Activated CD8-positive, alpha-beta T cell treated with anti-CD3 and anti-CD28 coated beads for 36 hours (primary cell): ENCODE results near the gene ATP2A2. TPM values are rescaled to one million over a fixed set of nuclear protein-coding genes. Genes with fewer than 3 reads are reported as not detected.
A peak's percentile ranks its signal among the peaks of the same experiment; 100 is the strongest.

Experiments used
- ATAC-seq: fragments of 200-7000 bp; cut with Tn5 transposase; one replicate; pipeline ENCODE4 v1.10.0; 2021; ENCODE audit warnings: mild to moderate bottlenecking, moderate library complexity
- CTCF ChIA-PET: fragments of 350-600 bp; sonication (Branson Sonifier 250); formaldehyde crosslinking; loops from one replicate; lab custom pipeline; 2021; ENCODE audit warnings: antibody characterized with exemption; lab: Charles Lee
- POLR2A ChIA-PET: fragments of 350-600 bp; sonication (Branson Sonifier 250); formaldehyde crosslinking; loops from one replicate; lab custom pipeline; 2021; ENCODE audit warnings: antibody characterized with exemption; lab: Charles Lee
- DNase-seq: peaks from one replicate; pipeline ENCODE4 v3.0.0-alpha.2; 2020
- H3K27ac Mint-ChIP-seq: one replicate; pipeline ENCODE4 v1.8.0; 2021; ENCODE audit warnings: mild to moderate bottlenecking, mixed read lengths
- H3K27me3 Mint-ChIP-seq: one replicate; pipeline ENCODE4 v1.8.0; 2021; ENCODE audit warnings: mixed read lengths
- H3K36me3 Mint-ChIP-seq: one replicate; pipeline ENCODE4 v1.8.0; 2021; ENCODE audit warnings: low read depth, mixed read lengths
- H3K4me1 Mint-ChIP-seq: one replicate; pipeline ENCODE4 v1.8.0; 2021; ENCODE audit warnings: low read depth, mixed read lengths
- H3K4me3 Mint-ChIP-seq: one replicate; pipeline ENCODE4 v1.8.0; 2021; ENCODE audit warnings: mild to moderate bottlenecking, moderate library complexity, mixed read lengths
- H3K9me3 Mint-ChIP-seq: one replicate; pipeline ENCODE4 v1.8.0; 2021; ENCODE audit warnings: mixed read lengths
- intact Hi-C: fragments of 100-400 bp; cut with micrococcal nuclease; formaldehyde crosslinking; loops from one replicate; pipeline ENCODE4 v1.10.0; 2022
- total RNA-seq, 2 experiments: library from RNA; stranded (reverse); gene quantifications; one replicate each; pipeline ENCODE4 v1.2.3, GENCODE V29; 2021
- TF ChIP-seq, protein P1 (sequence below): fragments of 200-600 bp; IDR thresholded peaks from one replicate; pipeline ENCODE4 v1.8.0; 2022; ENCODE audit warnings: antibody characterized with exemption, mild to moderate bottlenecking

The ATP2A2 gene
- total RNA-seq, 2 experiments from 2014 or later, result 107 to 111 TPM

DNA sequence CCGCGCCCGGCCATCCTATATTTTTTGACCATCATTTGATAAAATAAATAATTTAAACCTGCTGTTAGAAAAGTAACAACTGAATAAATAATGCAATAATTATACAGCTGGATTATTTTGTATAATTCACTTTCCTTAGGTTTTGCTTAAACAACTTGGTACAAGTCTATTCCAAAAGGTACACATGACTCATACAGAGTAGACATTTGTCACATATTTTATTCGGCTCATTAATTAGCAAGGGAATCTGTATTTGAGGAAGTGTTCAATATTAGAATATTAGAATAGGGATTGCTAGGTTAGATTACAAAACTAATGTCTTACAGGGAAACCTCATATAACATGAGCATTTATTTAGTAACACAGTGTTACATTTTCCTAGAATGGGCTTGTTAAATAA is 48.7 kb downstream of the ATP2A2 start:
- intact Hi-C loops, result no loop called here
- Mint-ChIP-seq H3K27ac (no peak overlapping the region), H3K4me3 (no peak overlapping the region), H3K27me3 (no peaks in the 10 kb centered on the region), H3K36me3 (peaks cover 56% of the 10 kb centered on the region), H3K9me3 (no peaks in the 10 kb centered on the region), H3K4me1 (peaks cover 7% of the 10 kb centered on the region)
- ChIA-PET CTCF (interaction anchor here (1.0 to 1.2 kb wide), 3 partner anchors 10 to 102 kb away, joined by 3 read pairs; no protein-coding TSS in a partner anchor), POLR2A (interaction anchor here (0.6 kb wide), 2 partner anchors 36 to 852 kb away, joined by 3 read pairs; no protein-coding TSS in a partner anchor)
- DNase-seq (no peak), ATAC-seq (no peak)
- TF ChIP-seq, protein P1, sequence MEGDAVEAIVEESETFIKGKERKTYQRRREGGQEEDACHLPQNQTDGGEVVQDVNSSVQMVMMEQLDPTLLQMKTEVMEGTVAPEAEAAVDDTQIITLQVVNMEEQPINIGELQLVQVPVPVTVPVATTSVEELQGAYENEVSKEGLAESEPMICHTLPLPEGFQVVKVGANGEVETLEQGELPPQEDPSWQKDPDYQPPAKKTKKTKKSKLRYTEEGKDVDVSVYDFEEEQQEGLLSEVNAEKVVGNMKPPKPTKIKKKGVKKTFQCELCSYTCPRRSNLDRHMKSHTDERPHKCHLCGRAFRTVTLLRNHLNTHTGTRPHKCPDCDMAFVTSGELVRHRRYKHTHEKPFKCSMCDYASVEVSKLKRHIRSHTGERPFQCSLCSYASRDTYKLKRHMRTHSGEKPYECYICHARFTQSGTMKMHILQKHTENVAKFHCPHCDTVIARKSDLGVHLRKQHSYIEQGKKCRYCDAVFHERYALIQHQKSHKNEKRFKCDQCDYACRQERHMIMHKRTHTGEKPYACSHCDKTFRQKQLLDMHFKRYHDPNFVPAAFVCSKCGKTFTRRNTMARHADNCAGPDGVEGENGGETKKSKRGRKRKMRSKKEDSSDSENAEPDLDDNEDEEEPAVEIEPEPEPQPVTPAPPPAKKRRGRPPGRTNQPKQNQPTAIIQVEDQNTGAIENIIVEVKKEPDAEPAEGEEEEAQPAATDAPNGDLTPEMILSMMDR, result no peak

DNA sequence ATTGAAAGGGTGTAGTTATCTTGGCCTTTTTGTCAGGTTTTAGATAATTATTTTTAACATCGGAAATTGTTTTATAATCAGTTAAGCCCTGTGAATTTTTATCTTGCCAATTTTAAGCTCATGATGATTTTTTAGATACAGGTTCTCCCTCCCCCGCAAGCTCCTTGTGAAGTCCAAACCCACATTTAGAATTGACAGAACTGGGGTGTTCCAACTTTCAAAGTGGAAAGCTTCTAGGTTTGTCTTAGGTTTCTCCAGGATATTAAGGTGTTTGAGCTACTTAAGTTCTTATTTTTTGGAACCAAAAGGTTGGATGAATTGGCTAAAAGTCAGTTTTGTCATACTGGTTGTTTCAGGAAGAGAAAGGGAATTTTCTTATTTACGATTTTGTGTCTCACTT is 49.1 kb downstream of the ATP2A2 start:
- H3K4me3 Mint-ChIP-seq, result no peak overlapping the region
- ATAC-seq, result no peak
- no peak for DNase-seq
- H3K36me3 Mint-ChIP-seq, result peaks cover 57% of the 10 kb centered on the region
- H3K27me3 Mint-ChIP-seq, result no peaks in the 10 kb centered on the region
- peaks cover 7% of the 10 kb centered on the region for H3K4me1 Mint-ChIP-seq
- peak overlapping the region; percentile 49 for H3K27ac Mint-ChIP-seq
- no peaks in the 10 kb centered on the region for H3K9me3 Mint-ChIP-seq
- TF ChIP-seq, protein P1, result no peak
- ChIA-PET CTCF (interaction anchor here (1.0 to 1.2 kb wide), 3 partner anchors 9 to 101 kb away, joined by 3 read pairs; no protein-coding TSS in a partner anchor), POLR2A (interaction anchor here (0.6 kb wide), 1 partner anchor 852 kb away, joined by 3 read pairs; no protein-coding TSS in a partner anchor)
- intact Hi-C loops, result no loop called here

DNA sequence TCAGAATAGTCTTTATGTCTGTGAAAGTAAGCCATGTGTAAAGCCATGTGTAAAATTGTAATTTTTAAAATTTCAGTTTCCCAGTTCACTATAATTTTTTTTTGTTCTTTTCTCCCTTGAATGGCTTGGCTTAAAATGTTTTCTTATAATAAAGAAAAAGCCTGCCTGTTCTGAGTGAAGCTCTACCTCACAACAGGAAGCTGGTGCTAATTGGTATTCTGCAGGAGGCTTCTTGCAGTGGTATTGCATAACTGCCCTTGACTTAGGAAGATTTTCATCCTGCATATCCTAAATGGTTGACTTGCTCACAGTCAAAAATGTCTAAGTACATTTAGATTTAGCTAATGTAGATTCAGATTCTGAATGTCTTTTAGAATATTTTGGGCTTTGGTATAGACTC is 49.5 kb downstream of the ATP2A2 start:
- TF ChIP-seq, protein P1, result no peak
- H3K36me3 Mint-ChIP-seq, result peaks cover 61% of the 10 kb centered on the region
- ChIA-PET CTCF (interaction anchor here (0.9 to 1.2 kb wide), 5 partner anchors 9 to 101 kb away, joined by 3 read pairs; no protein-coding TSS in a partner anchor), POLR2A (interaction anchor here (0.6 kb wide), 1 partner anchor 853 kb away, joined by 3 read pairs; no protein-coding TSS in a partner anchor)
- no peak for DNase-seq
- H3K27me3 Mint-ChIP-seq, result no peaks in the 10 kb centered on the region
- peak overlapping the region; percentile 49 for H3K27ac Mint-ChIP-seq
- H3K4me3 Mint-ChIP-seq, result no peak overlapping the region
- intact Hi-C loops, result no loop called here
- peaks cover 7% of the 10 kb centered on the region for H3K4me1 Mint-ChIP-seq
- H3K9me3 Mint-ChIP-seq, result no peaks in the 10 kb centered on the region
- ATAC-seq, result no peak

DNA sequence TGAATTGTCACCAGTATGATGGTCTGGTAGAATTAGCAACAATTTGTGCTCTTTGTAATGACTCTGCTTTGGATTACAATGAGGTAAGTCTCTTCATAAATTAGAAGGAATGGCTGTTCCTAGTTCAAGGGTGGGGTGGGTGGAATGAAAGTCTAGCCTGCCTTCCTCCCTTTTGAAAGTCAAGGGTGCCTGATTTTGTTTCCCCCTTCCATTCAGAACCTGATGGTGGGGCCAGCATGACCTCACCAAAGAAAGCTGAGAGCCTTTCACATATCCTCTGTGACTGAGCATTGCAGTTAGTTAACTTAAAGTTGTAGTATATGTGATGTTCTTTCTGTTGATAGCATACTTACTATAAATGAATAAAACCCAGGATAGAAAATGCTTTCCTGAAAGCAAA is 52.2 kb downstream of the ATP2A2 start:
- ChIA-PET CTCF (no interaction called here), POLR2A (no interaction called here)
- no peak for ATAC-seq
- Mint-ChIP-seq H3K4me1 (peaks cover 7% of the 10 kb centered on the region), H3K9me3 (no peaks in the 10 kb centered on the region), H3K36me3 (peaks cover 56% of the 10 kb centered on the region), H3K27me3 (no peaks in the 10 kb centered on the region), H3K4me3 (no peak overlapping the region), H3K27ac (no peak overlapping the region)
- TF ChIP-seq, protein P1, result no peak
- intact Hi-C loops, result no loop called here
- DNase-seq, result no peak

DNA sequence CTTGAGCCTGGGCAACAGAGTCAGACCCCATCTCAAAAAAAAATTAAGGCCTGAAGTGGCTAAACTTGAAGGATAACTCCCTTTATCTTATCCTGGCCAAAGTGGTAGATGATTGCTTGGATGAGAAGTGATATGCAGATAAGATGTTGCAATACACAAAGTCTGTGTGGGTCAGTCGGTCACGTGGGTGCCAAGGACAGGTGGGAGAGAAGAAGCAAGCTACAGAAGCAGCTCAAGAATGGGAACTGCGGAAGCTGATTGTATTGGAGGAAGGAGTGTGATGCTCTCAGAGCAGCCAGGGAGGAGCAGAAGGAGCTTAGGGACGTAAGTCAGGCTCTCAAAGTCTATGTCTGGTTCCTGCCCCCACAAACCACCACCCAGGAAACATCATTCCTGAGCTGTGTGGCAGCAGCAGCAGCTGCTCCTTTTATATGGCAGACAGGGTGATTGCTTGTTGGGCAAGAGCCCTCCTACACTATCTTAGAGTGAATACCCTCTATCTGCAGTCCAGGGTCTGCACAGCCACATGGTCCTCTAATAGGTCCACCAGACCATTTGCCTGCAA is 54.5 kb downstream of the ATP2A2 start:
- Mint-ChIP-seq H3K4me1 (peaks cover 3% of the 10 kb centered on the region), H3K4me3 (no peak overlapping the region), H3K36me3 (peaks cover 66% of the 10 kb centered on the region), H3K9me3 (no peaks in the 10 kb centered on the region), H3K27me3 (no peaks in the 10 kb centered on the region), H3K27ac (no peak overlapping the region)
- ChIA-PET POLR2A (interaction anchor here (1.2 to 1.4 kb wide), 3 partner anchors 8 to 45 kb away, joined by 3 to 6 read pairs (median 5); no protein-coding TSS in a partner anchor), CTCF (interaction anchor here (0.6 to 1.4 kb wide), 4 partner anchors 14 to 96 kb away, joined by 3 read pairs; no protein-coding TSS in a partner anchor)
- intact Hi-C loops, result no loop called here
- TF ChIP-seq, protein P1, result no peak
- no peak for DNase-seq
- ATAC-seq, result no peak
